WTC11 (cell line): ENCODE measurements around the gene ZP2.

ENCODE experiments used
- ATF6 ChIP-seq: sonication (generic); formaldehyde crosslinking; IDR thresholded peaks from 2 replicates; pipeline ENCODE4 v1.8.1; 2023; ENCODE audit warnings: mild to moderate bottlenecking, missing genetic modification reagents
- CBFB ChIP-seq: sonication (generic); formaldehyde crosslinking; IDR thresholded peaks from 2 replicates; pipeline ENCODE4 v1.8.1; 2022; ENCODE audit warnings: mild to moderate bottlenecking, low read depth, missing genetic modification reagents
- CREB1 ChIP-seq: sonication (generic); formaldehyde crosslinking; IDR thresholded peaks from 2 replicates; pipeline ENCODE4 v1.8.0; 2023; ENCODE audit warnings: mild to moderate bottlenecking, missing genetic modification reagents
- CTCF ChIP-seq: fragments of 200-600 bp; IDR thresholded peaks from 2 replicates; pipeline ENCODE4 v1.8.0; 2022; ENCODE audit warnings: antibody characterized with exemption
- E2F1 ChIP-seq: sonication (generic); formaldehyde crosslinking; IDR thresholded peaks from 2 replicates; pipeline ENCODE4 v1.8.0; 2022; ENCODE audit warnings: mild to moderate bottlenecking, missing genetic modification reagents
- E2F4 ChIP-seq: sonication (generic); formaldehyde crosslinking; IDR thresholded peaks from 2 replicates; pipeline ENCODE4 v1.8.1; 2022; ENCODE audit warnings: low read depth, mild to moderate bottlenecking, moderate library complexity, missing genetic modification reagents, borderline replicate concordance
- NFATC4 ChIP-seq: fragments of 250-450 bp; sonication (Bioruptor Pico); IDR thresholded peaks from 2 replicates; pipeline ENCODE4 v1.9.0; 2021; ENCODE audit warnings: mild to moderate bottlenecking
- NFYB ChIP-seq: sonication (generic); formaldehyde crosslinking; conservative IDR thresholded peaks from 2 replicates; pipeline ENCODE4 v1.8.0; 2022; ENCODE audit warnings: low read depth, missing genetic modification reagents

- TF ChIP-seq CTCF (no peak), CREB1 (CRISPR knock-in tag) (no peak), CBFB (CRISPR knock-in tag) (no peak), NFYB (no peak), E2F1 (no peak), E2F4 (CRISPR knock-in tag) (no peak), ATF6 (no peak), NFATC4 (CRISPR knock-in tag) (no peak)
Measured at GRCh38 chr16:21190013-21190412, 21.4 kb downstream of the ZP2 start.
